GM12878 (cell line): ENCODE measurements around the gene SLC31A2. TPM values are rescaled to one million over a fixed set of nuclear protein-coding genes. Genes with fewer than 3 reads are reported as not detected.
A peak's percentile ranks its signal among the peaks of the same experiment; 100 is the strongest.

Source experiments
- ATAC-seq: fragments of 200-7000 bp; cut with Tn5 transposase; 3 replicates; pipeline ENCODE4 v1.9.1; 2020; ENCODE audit warnings: mild to moderate bottlenecking, moderate library complexity
- BruUV-seq: library from RNA; stranded (reverse); fragments of 400-500 nt; replicated peaks from 2 replicates; lab custom pipeline; 2021; lab: Mats Ljungman, UMichigan
- CTCF ChIA-PET: fragments of 300-600 bp; sonication (Branson Sonifier 250); formaldehyde crosslinking; extraction: SDS; loops from one replicate; lab custom pipeline; 2021; ENCODE audit warnings: inconsistent platforms; lab: Yijun Ruan, JAX
- POLR2A ChIA-PET: fragments of 350-600 bp; formaldehyde crosslinking; extraction: SDS; loops from one replicate; lab custom pipeline; 2021; ENCODE audit warnings: inconsistent platforms; lab: Charles Lee
- RAD21 ChIA-PET: fragments of 300-600 bp; sonication (Branson Sonifier 250); formaldehyde crosslinking; loops from one replicate; lab custom pipeline; 2023; ENCODE audit warnings: antibody characterized with exemption; ENCODE audit not compliant: unreplicated experiment; lab: Charles Lee
- SMC1A ChIA-PET: fragments of 300-600 bp; sonication (Branson Sonifier 250); formaldehyde crosslinking; loops from one replicate; lab custom pipeline; 2023; ENCODE audit not compliant: unreplicated experiment, uncharacterized antibody; lab: Charles Lee
- DNase-seq: peaks from one replicate; pipeline ENCODE4 v3.0.0-alpha.2; 2011; ENCODE audit warnings: low read depth, low spot score
- FAIRE-seq: peaks from 3 replicates; lab custom pipeline; 2011; peaks lifted over from hg19 to GRCh38; lab: Jason Lieb, UNC
- H2AFZ ChIP-seq: 2 replicates; pipeline ENCODE4 v1.6.0; 2011; ENCODE audit warnings: low read depth, low read length, control low read depth; ENCODE audit not compliant: control insufficient read depth
- H3K27ac ChIP-seq: 2 replicates; pipeline ENCODE4 v1.5.1; 2011; ENCODE audit warnings: control low read depth; ENCODE audit not compliant: control insufficient read depth, insufficient read depth
- H3K27me3 ChIP-seq, 2 experiments: replicated peaks in 1 of 2; 2 replicates each; pipeline versions ENCODE4 v1.6.0 to v1.6.1; 2011; ENCODE audit warnings: low read length in 1 of 2; ENCODE audit not compliant: control insufficient read depth in 2 of 2, insufficient read depth in 2 of 2
- H3K36me3 ChIP-seq, 2 experiments: 2 replicates each; pipeline ENCODE4 v1.5.1; 2011; ENCODE audit warnings: low read length in 1 of 2; ENCODE audit not compliant: control insufficient read depth in 2 of 2, insufficient read depth in 2 of 2
- H3K4me1 ChIP-seq: 2 replicates; pipeline ENCODE4 v1.6.1; 2011; ENCODE audit warnings: mild to moderate bottlenecking, low read length, moderate library complexity, mixed read lengths; ENCODE audit not compliant: control insufficient read depth, insufficient read depth
- H3K4me2 ChIP-seq: 2 replicates; pipeline ENCODE4 v1.6.0; 2011; ENCODE audit warnings: control low read depth; ENCODE audit not compliant: control insufficient read depth, insufficient read depth
- H3K4me3 ChIP-seq: fragments of 200-600 bp; sonication (generic); 2 replicates; pipeline ENCODE4 v1.5.1; 2016
- H3K79me2 ChIP-seq: 2 replicates; pipeline ENCODE4 v1.6.0; 2011; ENCODE audit warnings: low read length; ENCODE audit not compliant: control insufficient read depth, insufficient read depth
- H3K9ac ChIP-seq: 2 replicates; pipeline ENCODE4 v1.8.0; 2011; ENCODE audit warnings: low read length, control low read depth, mixed read lengths; ENCODE audit not compliant: control insufficient read depth, insufficient read depth
- H3K9me3 ChIP-seq: replicated peaks from 3 replicates; pipeline ENCODE4 v1.5.1; 2011; ENCODE audit warnings: mild to moderate bottlenecking, low read length; ENCODE audit not compliant: control insufficient read depth, insufficient read depth
- H4K20me1 ChIP-seq: 2 replicates; pipeline ENCODE4 v1.6.0; 2011; ENCODE audit not compliant: control insufficient read depth, insufficient read depth
- EP300 ChIP-seq, 2 experiments: fragments of 150-350 bp in 1 of 2; IDR thresholded peaks; 2 replicates each; pipeline ENCODE4 v1.6.1; 2011 to 2012; ENCODE audit warnings: low read depth in 2 of 2, low read length in 2 of 2, borderline replicate concordance in 1 of 2, improper control_type of control experiment in 1 of 2, inconsistent platforms in 1 of 2; ENCODE audit not compliant: control insufficient read depth in 1 of 2
- GATAD2B ChIP-seq: fragments of 450-650 bp; conservative IDR thresholded peaks from 2 replicates; pipeline ENCODE4 v1.6.1; 2017; ENCODE audit warnings: low read depth, mild to moderate bottlenecking, moderate library complexity
- HDAC6 ChIP-seq: fragments of 200-600 bp; sonication (generic); IDR thresholded peaks from one replicate; pipeline ENCODE4 v1.8.0; 2017; ENCODE audit warnings: antibody characterized with exemption; ENCODE audit not compliant: unreplicated experiment
- HDGF ChIP-seq: fragments of 450-650 bp; IDR thresholded peaks from 2 replicates; pipeline ENCODE4 v1.6.1; 2016; ENCODE audit warnings: antibody characterized with exemption
- PBX3 ChIP-seq: IDR thresholded peaks from 2 replicates; pipeline ENCODE4 v1.6.1; 2011; ENCODE audit warnings: mild to moderate bottlenecking, low read depth, low read length, moderate library complexity; ENCODE audit not compliant: insufficient replicate concordance
- SMAD1 ChIP-seq: fragments of 450-650 bp; IDR thresholded peaks from 2 replicates; pipeline ENCODE4 v1.6.1; 2018; ENCODE audit warnings: mild to moderate bottlenecking, low read depth; ENCODE audit not compliant: partially characterized antibody
- SREBF2 ChIP-seq: IDR thresholded peaks from 2 replicates; pipeline ENCODE4 v1.6.1; 2012; ENCODE audit warnings: mild to moderate bottlenecking, low read length
- SUZ12 ChIP-seq: fragments of 200-600 bp; sonication (generic); IDR thresholded peaks from one replicate; pipeline ENCODE4 v1.6.1; 2018; ENCODE audit warnings: antibody characterized with exemption, mild to moderate bottlenecking; ENCODE audit not compliant: unreplicated experiment
- WGBS: methylation state at CpG from one replicate; pipeline ENCODE4 v1.1.6; 2016; ENCODE audit warnings: low lambda C conversion rate; ENCODE audit not compliant: insufficient replicate concordance, insufficient coverage; ENCODE audit errors: missing lambda C conversion rate; 5-methylcytosine and 5-hydroxymethylcytosine counted together
- in situ Hi-C: fragments of 300-500 bp; cut with MboI; formaldehyde crosslinking; loops from 9 replicates; pipeline ENCODE4 v1.14.3; 2018; ENCODE audit warnings: mixed read lengths
- intact Hi-C: fragments of 100-400 bp; cut with micrococcal nuclease; formaldehyde crosslinking; loops from one replicate; pipeline ENCODE4 v1.14.2; 2022; ENCODE audit not compliant: unreplicated experiment
- polyA plus RNA-seq, 11 experiments: library from polyadenylated mRNA; depleted of rRNA in 4 of 11; unstranded in 6 of 11; stranded (reverse) in 5 of 11; fragments of >200 nt; fragmentation: Nextera tagmentation in 4 of 11; fragmentation: Illumina TruSeq in 1 of 11; extraction: Ambion mirVana in 4 of 11; extraction: Trizol in 1 of 11; gene quantifications; 1 replicate in 1 of 11; 2 replicates in 10 of 11; pipeline versions ENCODE4 v1.2.1 to v1.2.3, GENCODE V29; 2011 to 2016; ENCODE audit warnings: inconsistent platforms in 2 of 11, missing spikeins in 2 of 11, low read depth in 1 of 11
- total RNA-seq, 4 experiments: library from RNA; depleted of rRNA in 3 of 4; stranded (reverse); fragments of >200 nt in 3 of 4; fragmentation: Illumina TruSeq in 1 of 4; extraction: Trizol in 1 of 4; gene quantifications; 2 replicates each; pipeline versions ENCODE4 v1.2.1 to v1.2.3, GENCODE V29; 2013 to 2021
- TF ChIP-seq, protein P1 (sequence below): fragments of 450-650 bp; formaldehyde crosslinking; IDR thresholded peaks from 2 replicates; pipeline ENCODE4 v1.4.0; 2020; ENCODE audit warnings: mild to moderate bottlenecking, moderate library complexity

The SLC31A2 gene
- total and polyA plus RNA-seq, 10 of the 15 experiments (the other 5 are each of a cell fraction or from before 2014, with no cell fraction given): 0.09 to 1.9 (median 0.93) TPM

- no peak for TF ChIP-seq HDGF
- no peak for TF ChIP-seq PBX3
These were observed 55.1 kb downstream of the SLC31A2 start (continued) for GRCh38 chr9:113205861-113206260.

DNA sequence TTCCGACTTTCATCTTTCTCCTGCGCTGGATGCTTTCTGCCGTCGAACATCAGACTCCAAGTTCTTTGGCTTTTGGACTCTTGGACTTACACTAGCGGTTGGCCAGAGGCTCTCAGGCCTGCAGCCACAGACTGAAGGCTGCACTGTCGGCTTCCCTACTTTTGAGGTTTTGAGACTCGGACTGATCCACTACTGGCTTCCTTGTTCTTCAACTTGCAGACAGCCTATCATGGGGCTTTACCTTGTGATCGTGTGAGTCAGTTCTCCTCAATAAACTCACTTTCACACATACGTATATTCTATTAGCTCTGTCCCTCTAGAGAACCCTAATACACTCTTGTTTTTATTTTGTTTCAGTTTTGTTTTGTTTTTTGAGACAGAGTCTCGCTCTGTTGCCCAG is 60.0 kb downstream of the SLC31A2 start:
- ChIA-PET SMC1A (no interaction called here), POLR2A (no interaction called here), RAD21 (no interaction called here), CTCF (no interaction called here)
- TF ChIP-seq SMAD1 (no peak), GATAD2B (no peak), SREBF2 (no peak), EP300 (IDR thresholded peaks at IDR 0.05; ENCODE audit: borderline replicate concordance in 1 of 2, control insufficient read depth in 1 of 2, low read depth in 2 of 2, low read length in 2 of 2) (no peak), SUZ12 (no peak), HDAC6 (no peak)
- TF ChIP-seq, protein P1, sequence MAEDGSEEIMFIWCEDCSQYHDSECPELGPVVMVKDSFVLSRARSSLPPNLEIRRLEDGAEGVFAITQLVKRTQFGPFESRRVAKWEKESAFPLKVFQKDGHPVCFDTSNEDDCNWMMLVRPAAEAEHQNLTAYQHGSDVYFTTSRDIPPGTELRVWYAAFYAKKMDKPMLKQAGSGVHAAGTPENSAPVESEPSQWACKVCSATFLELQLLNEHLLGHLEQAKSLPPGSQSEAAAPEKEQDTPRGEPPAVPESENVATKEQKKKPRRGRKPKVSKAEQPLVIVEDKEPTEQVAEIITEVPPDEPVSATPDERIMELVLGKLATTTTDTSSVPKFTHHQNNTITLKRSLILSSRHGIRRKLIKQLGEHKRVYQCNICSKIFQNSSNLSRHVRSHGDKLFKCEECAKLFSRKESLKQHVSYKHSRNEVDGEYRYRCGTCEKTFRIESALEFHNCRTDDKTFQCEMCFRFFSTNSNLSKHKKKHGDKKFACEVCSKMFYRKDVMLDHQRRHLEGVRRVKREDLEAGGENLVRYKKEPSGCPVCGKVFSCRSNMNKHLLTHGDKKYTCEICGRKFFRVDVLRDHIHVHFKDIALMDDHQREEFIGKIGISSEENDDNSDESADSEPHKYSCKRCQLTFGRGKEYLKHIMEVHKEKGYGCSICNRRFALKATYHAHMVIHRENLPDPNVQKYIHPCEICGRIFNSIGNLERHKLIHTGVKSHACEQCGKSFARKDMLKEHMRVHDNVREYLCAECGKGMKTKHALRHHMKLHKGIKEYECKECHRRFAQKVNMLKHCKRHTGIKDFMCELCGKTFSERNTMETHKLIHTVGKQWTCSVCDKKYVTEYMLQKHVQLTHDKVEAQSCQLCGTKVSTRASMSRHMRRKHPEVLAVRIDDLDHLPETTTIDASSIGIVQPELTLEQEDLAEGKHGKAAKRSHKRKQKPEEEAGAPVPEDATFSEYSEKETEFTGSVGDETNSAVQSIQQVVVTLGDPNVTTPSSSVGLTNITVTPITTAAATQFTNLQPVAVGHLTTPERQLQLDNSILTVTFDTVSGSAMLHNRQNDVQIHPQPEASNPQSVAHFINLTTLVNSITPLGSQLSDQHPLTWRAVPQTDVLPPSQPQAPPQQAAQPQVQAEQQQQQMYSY (CRISPR knock-in tag): no peak
- Histone ChIP-seq H3K27ac (no peak overlapping the region), H3K36me3 (peaks cover 2 to 28% of the 10 kb centered on the region in 2 experiments; a peak in 2 of 4 replicates), H3K4me3 (no peak overlapping the region), H3K9ac (no peak overlapping the region), H4K20me1 (no peaks in the 10 kb centered on the region), H2AFZ (no peak overlapping the region), H3K79me2 (peaks cover 18% of the 10 kb centered on the region), H3K27me3 (no peaks in the 10 kb centered on the region), H3K4me1 (peaks cover 4% of the 10 kb centered on the region), H3K9me3 (peaks cover 3% of the 10 kb centered on the region; the same call in 2 of the 3 replicates), H3K4me2 (no peak overlapping the region)
- WGBS: 83% methylated on average over 10 of the region's 10 CpGs
- peak; percentile 52 for FAIRE-seq
- no peak; the same call in 2 of the 3 replicates for ATAC-seq
- no TSS peak for BruUV-seq
- DNase-seq: no peak
- in situ Hi-C loops: no loop called here
- intact Hi-C loops: loop anchor here (10.0 kb wide), 1 partner anchor 194 kb away; the partner anchor contains the start of gene ALAD
